Thyroid gland (tissue), 4 donors: ENCODE results near the gene IL3RA. TPM values are rescaled to one million over a fixed set of nuclear protein-coding genes. Genes with fewer than 3 reads are reported as not detected.

Experiments used
- DNase-seq, 2 donors: peaks; one replicate each; pipeline ENCODE4 v3.0.0-alpha.2; 2019
- H3K27ac ChIP-seq, 3 donors: fragments of 200-600 bp; sonication (generic); 1 replicate in 2 of 3; 2 replicates in 1 of 3; pipeline ENCODE4 v1.5.1; 2016 to 2019; ENCODE audit warnings: mild to moderate bottlenecking in 1 of 3, moderate library complexity in 1 of 3
- H3K27me3 ChIP-seq: fragments of 200-600 bp; sonication (generic); one replicate; pipeline ENCODE4 v1.5.1; 2019
- H3K36me3 ChIP-seq, 2 donors: fragments of 200-600 bp; sonication (generic); one replicate each; pipeline ENCODE4 v1.5.1; 2016 to 2019
- H3K4me1 ChIP-seq, 2 donors: fragments of 200-600 bp; sonication (generic); one replicate each; pipeline ENCODE4 v1.5.1; 2017 to 2019
- H3K4me3 ChIP-seq, 3 donors: fragments of 200-600 bp; sonication (generic); replicated peaks in 1 of 3; 1 replicate in 2 of 3; 2 replicates in 1 of 3; pipeline ENCODE4 v1.5.1; 2016; ENCODE audit warnings: mild to moderate bottlenecking in 1 of 3
- H3K9me3 ChIP-seq: fragments of 200-600 bp; sonication (generic); one replicate; pipeline ENCODE4 v1.5.1; 2017
- CTCF ChIP-seq, 6 experiments: fragments of 200-600 bp in 3 of 6; fragments of 450-650 bp in 3 of 6; sonication (generic) in 3 of 6; IDR thresholded peaks; one replicate each; pipeline ENCODE4 v1.5.1; 2016 to 2019; ENCODE audit warnings: antibody characterized with exemption in 6 of 6, mild to moderate bottlenecking in 2 of 6, inconsistent platforms in 1 of 6, moderate library complexity in 1 of 6
- POLR2A ChIP-seq, 2 donors: fragments of 450-650 bp; IDR thresholded peaks; one replicate each; pipeline ENCODE4 v1.6.1; 2017; ENCODE audit warnings: antibody characterized with exemption in 2 of 2, mild to moderate bottlenecking in 2 of 2, moderate library complexity in 1 of 2
- WGBS, 2 donors: methylation state at CpG; one replicate each; pipeline ENCODE4 v1.1.5; 2017; 5-methylcytosine and 5-hydroxymethylcytosine counted together
- intact Hi-C: fragments of 100-400 bp; cut with DNase I; formaldehyde crosslinking; loops from one replicate; pipeline ENCODE4 v1.15.1; 2023
- total RNA-seq, 4 donors: library from RNA; depleted of rRNA; stranded (reverse); fragments of >200 nt; gene quantifications; one replicate each; pipeline ENCODE4 v1.2.3, GENCODE V29; 2016

IL3RA gene
- total RNA-seq, 4 donors from 2014 or later = 0.89 to 4.5 (median 3.3) TPM

GRCh38 chrX:1389993-1390285 lies 53.4 kb downstream of the IL3RA start:
- H3K27me3 ChIP-seq = no peaks in the 10 kb centered on the region
- WGBS, 2 donors = 91% methylated on average over 10 of the region's 10 CpGs
- H3K4me3 ChIP-seq = no peak overlapping the region
- intact Hi-C loops = loop anchor here (10.0 kb wide), 1 partner anchor 205 kb away; the partner anchor contains the start of gene AKAP17A
- peaks cover 55 to 58% of the 10 kb centered on the region in 2 donors for H3K36me3 ChIP-seq
- TF ChIP-seq POLR2A (IDR thresholded peaks at IDR 0.05) (no peak), CTCF (IDR thresholded peaks at IDR 0.05) (no peak)
- no peak for DNase-seq
- no peaks in the 10 kb centered on the region for H3K9me3 ChIP-seq
- H3K4me1 ChIP-seq = peaks cover 31 to 36% of the 10 kb centered on the region in 2 donors
- no peak overlapping the region for H3K27ac ChIP-seq

GRCh38 chrX:1390621-1391369 lies 54.2 kb downstream of the IL3RA start:
- Histone ChIP-seq H3K4me3 (peak overlapping the region; percentile 90 to 98 (median 97)), H3K9me3 (no peaks in the 10 kb centered on the region), H3K27ac (peak overlapping the region in 2 of 3 donors; percentile 92 to 98), H3K4me1 (peaks cover 33 to 39% of the 10 kb centered on the region in 2 donors), H3K27me3 (no peaks in the 10 kb centered on the region), H3K36me3 (peaks cover 46 to 50% of the 10 kb centered on the region in 2 donors)
- WGBS, 2 donors = 51 to 70% methylated on average over 22 to 30 of the region's 30 CpGs
- intact Hi-C loops = loop anchor here (10.0 kb wide), 1 partner anchor 204 kb away; the partner anchor contains the start of gene AKAP17A
- DNase-seq = peak in 1 of 2 donors; percentile 14
- TF ChIP-seq CTCF (IDR thresholded peaks at IDR 0.05) (no peak), POLR2A (IDR thresholded peaks at IDR 0.05) (no peak)

GRCh38 chrX:1391370-1391706 lies 54.8 kb downstream of the IL3RA start:
- H3K27ac ChIP-seq = peak overlapping the region; percentile 84 to 98 (median 92)

GRCh38 chrX:1391707-1392375 lies 55.3 kb downstream of the IL3RA start, which contains the start of gene SLC25A6:
Gene SLC25A6, minus strand, starts transcription at chrX:1392113. Its CDS starts 104 bp downstream, at chrX:1392009.
- H3K27ac ChIP-seq = peak within 1 kb of the TSS; percentile 95 to 99 (median 98)
- DNase-seq = peak; percentile 99
- H3K36me3 ChIP-seq = peaks cover 36 to 39% of the 10 kb centered on the region in 2 donors
- TF ChIP-seq CTCF (IDR thresholded peaks at IDR 0.05) (peak in 2 of 6 experiments; percentile 19 to 43), POLR2A (IDR thresholded peaks at IDR 0.05) (peak; percentile 69 to 95)
- intact Hi-C loops = loop anchor here (10.0 kb wide), 1 partner anchor 203 kb away; the partner anchor contains the start of gene AKAP17A
- H3K4me3 ChIP-seq = peak within 1 kb of the TSS; percentile 90 to 98 (median 97)
- 0% methylated on average over 4 of the region's 90 CpGs for WGBS, 2 donors
- H3K9me3 ChIP-seq = no peaks in the 10 kb centered on the region
- H3K4me1 ChIP-seq = peaks cover 33 to 39% of the 10 kb centered on the region in 2 donors
- no peaks in the 10 kb centered on the region for H3K27me3 ChIP-seq

More at GRCh38 chrX:1391370-1391706, 54.8 kb downstream of the IL3RA start:
- no peaks in the 10 kb centered on the region for H3K27me3 ChIP-seq
- TF ChIP-seq POLR2A (IDR thresholded peaks at IDR 0.05) = no peak
- no peak for TF ChIP-seq CTCF (IDR thresholded peaks at IDR 0.05)
- no peaks in the 10 kb centered on the region for H3K9me3 ChIP-seq
- intact Hi-C loops = loop anchor here (10.0 kb wide), 1 partner anchor 203 kb away; the partner anchor contains the start of gene AKAP17A
- DNase-seq = no peak
- H3K4me3 ChIP-seq = peak overlapping the region; percentile 90 to 98 (median 97)
- peaks cover 33 to 39% of the 10 kb centered on the region in 2 donors for H3K4me1 ChIP-seq
- 0% methylated on average over 3 of the region's 19 CpGs; no CpG with 5 or more reads in 1 of the 2 donors for WGBS, 2 donors
- peaks cover 41 to 44% of the 10 kb centered on the region in 2 donors for H3K36me3 ChIP-seq
